Omental fat pad (tissue), 4 donors: ENCODE data around the gene AGPS. TPM values are rescaled to one million over a fixed set of nuclear protein-coding genes. Genes with fewer than 3 reads are reported as not detected.
A peak's percentile ranks its signal among the peaks of the same experiment; 100 is the strongest.
"Not testable (repeated sequence)": the region's sequence is repeated elsewhere in the genome, so short reads cannot be mapped to it uniquely, and the experiment has no call there.

Experiments used
- ATAC-seq: fragments of 150-250 bp; one replicate; pipeline ENCODE4 v1.9.1; 2016; ENCODE audit warnings: mild to moderate bottlenecking, moderate library complexity; ENCODE audit not compliant: low FRiP score
- DNase-seq: peaks from one replicate; pipeline ENCODE4 v3.0.0-alpha.2; 2019; ENCODE audit warnings: low spot score
- CTCF ChIP-seq, 3 donors: fragments of 450-650 bp; IDR thresholded peaks; one replicate each; pipeline ENCODE4 v1.5.1; 2016 to 2017; ENCODE audit warnings: antibody characterized with exemption in 3 of 3, mild to moderate bottlenecking in 3 of 3, moderate library complexity in 2 of 3
- total RNA-seq, 4 donors: library from RNA; depleted of rRNA; stranded (reverse); fragments of >200 nt; gene quantifications; one replicate each; pipeline ENCODE4 v1.1.0, GENCODE V29; 2016

Gene AGPS
- total RNA-seq, 4 donors from 2014 or later, result 21.6 to 33.0 (median 29.0) TPM

- no peak for ATAC-seq
- TF ChIP-seq CTCF (IDR thresholded peaks at IDR 0.05), result no peak
These were observed 156.6 kb downstream of the AGPS start for GRCh38 chr2:177549171-177549570.

GRCh38 chr2:177550264-177551200 is 158.0 kb downstream of the AGPS start:
- no peak for DNase-seq
- TF ChIP-seq CTCF (IDR thresholded peaks at IDR 0.05), result no peak
- no peak for ATAC-seq

More at GRCh38 chr2:177549171-177549570, 156.6 kb downstream of the AGPS start:
- DNase-seq, result no peak

- DNase-seq, ATAC-seq: not testable (repeated sequence)
These were observed 158.8 kb downstream of the AGPS start for GRCh38 chr2:177551360-177551759.

GRCh38 chr2:177551989-177552421 is 159.4 kb downstream of the AGPS start:
- TF ChIP-seq CTCF (IDR thresholded peaks at IDR 0.05), result no peak
- ATAC-seq (no peak), DNase-seq (no peak)

- no peak for TF ChIP-seq CTCF (IDR thresholded peaks at IDR 0.05)
- peak; percentile 99 for ATAC-seq
- DNase-seq, result peak; percentile 66
These were observed 160.0 kb downstream of the AGPS start for GRCh38 chr2:177552422-177553175.

- DNase-seq (no peak), ATAC-seq (no peak)
- no peak for TF ChIP-seq CTCF (IDR thresholded peaks at IDR 0.05)
These were observed 160.8 kb downstream of the AGPS start for GRCh38 chr2:177553176-177553884.

- ATAC-seq, result no peak
- TF ChIP-seq CTCF (IDR thresholded peaks at IDR 0.05), result no peak
- DNase-seq, result no peak
These were observed 161.8 kb downstream of the AGPS start for GRCh38 chr2:177554365-177554764.
